Subcutaneous adipose tissue (tissue), 4 donors: ENCODE results near the gene ERP27. TPM values are rescaled to one million over a fixed set of nuclear protein-coding genes. Genes with fewer than 3 reads are reported as not detected.

Experiments used
- total RNA-seq, 4 donors: library from RNA; depleted of rRNA; stranded (reverse); fragments of >200 nt; gene quantifications; one replicate each; pipeline ENCODE4 v1.1.0, GENCODE V29; 2016
- TF ChIP-seq, protein P1 (sequence below): fragments of 450-650 bp; IDR thresholded peaks from one replicate; pipeline ENCODE4 v1.5.1; 2016; ENCODE audit warnings: low read depth, mild to moderate bottlenecking, control low read depth, antibody characterized with exemption, moderate library complexity

ERP27 gene
- total RNA-seq, 4 donors from 2014 or later: 0.85 to 0.94 TPM; not detected in 2

DNA sequence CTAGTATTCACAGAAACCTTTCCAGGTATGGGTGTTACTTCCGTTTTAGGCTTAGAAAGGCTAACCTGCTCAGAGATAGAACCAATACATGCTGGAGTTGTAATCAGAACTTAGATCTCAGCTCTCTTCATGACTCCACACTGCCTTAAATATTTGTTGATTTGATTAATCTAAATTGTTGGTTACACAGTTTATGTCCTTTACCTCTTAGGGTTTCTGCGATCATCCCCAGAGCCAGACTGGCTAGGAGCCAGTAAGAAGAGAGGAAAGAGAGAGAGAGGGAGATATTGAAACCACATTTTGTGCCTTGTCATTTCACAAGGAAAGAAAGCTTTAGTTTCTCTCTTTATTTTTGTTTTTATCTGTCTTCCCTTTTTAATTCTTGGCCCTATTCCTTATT lies 35.9 kb downstream of the ERP27 start:
- TF ChIP-seq, protein P1, sequence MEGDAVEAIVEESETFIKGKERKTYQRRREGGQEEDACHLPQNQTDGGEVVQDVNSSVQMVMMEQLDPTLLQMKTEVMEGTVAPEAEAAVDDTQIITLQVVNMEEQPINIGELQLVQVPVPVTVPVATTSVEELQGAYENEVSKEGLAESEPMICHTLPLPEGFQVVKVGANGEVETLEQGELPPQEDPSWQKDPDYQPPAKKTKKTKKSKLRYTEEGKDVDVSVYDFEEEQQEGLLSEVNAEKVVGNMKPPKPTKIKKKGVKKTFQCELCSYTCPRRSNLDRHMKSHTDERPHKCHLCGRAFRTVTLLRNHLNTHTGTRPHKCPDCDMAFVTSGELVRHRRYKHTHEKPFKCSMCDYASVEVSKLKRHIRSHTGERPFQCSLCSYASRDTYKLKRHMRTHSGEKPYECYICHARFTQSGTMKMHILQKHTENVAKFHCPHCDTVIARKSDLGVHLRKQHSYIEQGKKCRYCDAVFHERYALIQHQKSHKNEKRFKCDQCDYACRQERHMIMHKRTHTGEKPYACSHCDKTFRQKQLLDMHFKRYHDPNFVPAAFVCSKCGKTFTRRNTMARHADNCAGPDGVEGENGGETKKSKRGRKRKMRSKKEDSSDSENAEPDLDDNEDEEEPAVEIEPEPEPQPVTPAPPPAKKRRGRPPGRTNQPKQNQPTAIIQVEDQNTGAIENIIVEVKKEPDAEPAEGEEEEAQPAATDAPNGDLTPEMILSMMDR: no peak

DNA sequence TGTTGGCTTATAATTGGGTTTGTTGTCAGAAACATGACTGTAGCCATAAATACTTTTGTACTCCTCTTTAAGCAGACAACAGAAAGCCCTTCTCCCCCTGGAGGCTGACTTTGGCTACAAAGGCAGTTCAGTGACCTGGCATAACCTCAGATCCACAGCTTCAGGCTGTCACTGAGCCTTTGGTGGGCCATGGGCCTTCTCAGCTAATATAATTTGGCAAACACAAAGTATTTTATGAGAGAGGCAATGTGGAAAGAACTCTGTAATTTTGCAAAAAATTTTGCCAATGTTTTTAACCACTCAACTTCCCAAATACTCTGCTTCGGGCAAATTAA lies 37.1 kb downstream of the ERP27 start:
- TF ChIP-seq, protein P1: no peak

DNA sequence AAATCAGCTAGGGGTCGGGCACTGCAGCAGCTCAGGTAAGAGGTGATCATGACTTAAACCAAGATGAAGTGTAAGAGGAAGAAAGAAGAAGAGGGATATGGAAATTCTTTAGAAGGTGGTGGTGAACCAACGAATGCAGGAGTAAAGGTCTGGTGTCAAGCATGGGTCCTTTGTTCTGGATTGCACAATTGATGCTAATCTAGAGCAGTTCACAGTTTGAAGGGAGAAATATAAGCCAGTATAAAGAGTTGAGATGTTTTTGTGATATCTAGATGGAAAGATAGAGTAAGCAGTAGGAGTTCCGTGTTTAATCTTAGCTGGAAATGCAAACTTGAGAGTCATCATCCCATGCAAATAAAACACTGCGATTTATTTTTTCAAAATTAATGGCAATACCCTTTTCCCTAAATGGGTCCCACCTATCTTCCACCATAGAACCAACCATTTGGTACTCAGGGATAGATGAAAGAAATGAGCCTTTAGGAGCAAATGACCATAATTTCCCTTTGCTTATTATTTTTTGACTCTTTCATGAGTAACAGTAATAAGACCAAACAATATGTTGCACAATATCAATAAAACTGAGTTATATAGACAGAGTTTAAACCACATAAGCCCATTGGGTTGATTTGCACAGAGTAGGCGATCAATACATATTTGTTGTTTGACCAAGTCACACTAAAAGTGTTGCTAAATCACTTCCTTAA lies 37.7 kb downstream of the ERP27 start:
- TF ChIP-seq, protein P1: no peak

DNA sequence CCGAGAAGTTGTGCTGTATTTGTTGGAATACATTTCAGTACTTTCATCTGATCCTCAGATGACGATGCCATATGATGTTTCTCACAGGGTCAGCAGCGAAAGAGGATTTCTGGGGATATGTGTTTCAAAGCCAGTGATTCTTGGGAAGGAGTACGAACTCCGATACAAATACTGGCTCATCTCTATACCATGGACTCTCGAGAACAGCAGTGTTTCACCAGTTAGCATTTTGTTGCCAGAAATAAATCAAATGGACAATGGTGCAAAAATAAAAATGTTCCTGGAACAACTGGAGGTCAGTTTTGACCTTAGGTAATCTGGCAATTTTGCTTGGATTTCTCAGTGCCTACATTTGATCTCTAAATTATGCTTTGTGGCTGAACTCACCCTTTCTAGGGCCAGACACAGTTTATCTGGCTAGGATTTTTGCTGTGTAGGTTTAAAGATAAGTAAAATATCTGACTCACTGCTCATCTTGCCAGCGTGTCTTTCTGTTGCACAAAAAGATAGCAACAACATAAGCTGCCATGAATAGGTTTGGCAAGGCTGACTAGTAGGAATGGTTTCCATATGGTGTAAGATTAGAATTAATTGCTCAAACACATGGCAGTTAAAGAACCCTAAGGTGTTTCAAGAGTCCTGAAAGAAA lies 41.7 kb downstream of the ERP27 start:
- TF ChIP-seq, protein P1: no peak

DNA sequence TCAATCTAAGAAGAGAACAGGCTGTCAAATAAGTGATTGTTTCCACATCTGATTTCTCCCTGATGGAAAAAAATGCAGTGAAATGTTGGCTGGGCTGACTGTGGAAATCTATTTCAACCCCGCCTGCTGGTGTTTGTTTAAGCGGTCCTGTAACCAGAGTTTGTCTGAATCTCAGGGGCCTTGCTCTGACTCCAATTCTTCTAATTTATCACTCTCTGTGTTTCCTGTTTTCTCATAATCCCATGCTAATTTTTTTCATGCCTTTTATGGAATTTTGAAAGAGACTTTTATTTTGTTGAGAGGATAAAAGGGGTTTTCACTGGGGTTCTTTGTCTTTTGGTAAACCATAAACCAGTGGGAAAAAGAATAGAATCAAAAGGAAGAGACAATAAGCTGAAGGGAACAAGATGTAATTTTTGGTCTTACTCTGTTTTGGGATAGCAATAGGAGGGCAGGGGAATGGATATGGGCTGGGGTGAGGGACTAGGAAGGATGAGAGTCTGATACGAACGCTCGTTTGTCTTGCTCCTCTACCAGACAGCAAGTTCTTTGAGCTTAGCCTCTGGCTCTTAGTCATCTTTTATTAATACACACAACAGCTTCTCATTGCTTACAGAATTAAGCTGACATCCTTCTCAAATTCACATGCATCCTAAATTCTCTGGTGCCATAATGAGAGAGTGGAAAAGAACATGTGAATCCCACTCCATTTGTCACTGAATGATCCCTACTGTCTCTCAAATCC lies 44.7 kb downstream of the ERP27 start:
- TF ChIP-seq, protein P1: no peak

DNA sequence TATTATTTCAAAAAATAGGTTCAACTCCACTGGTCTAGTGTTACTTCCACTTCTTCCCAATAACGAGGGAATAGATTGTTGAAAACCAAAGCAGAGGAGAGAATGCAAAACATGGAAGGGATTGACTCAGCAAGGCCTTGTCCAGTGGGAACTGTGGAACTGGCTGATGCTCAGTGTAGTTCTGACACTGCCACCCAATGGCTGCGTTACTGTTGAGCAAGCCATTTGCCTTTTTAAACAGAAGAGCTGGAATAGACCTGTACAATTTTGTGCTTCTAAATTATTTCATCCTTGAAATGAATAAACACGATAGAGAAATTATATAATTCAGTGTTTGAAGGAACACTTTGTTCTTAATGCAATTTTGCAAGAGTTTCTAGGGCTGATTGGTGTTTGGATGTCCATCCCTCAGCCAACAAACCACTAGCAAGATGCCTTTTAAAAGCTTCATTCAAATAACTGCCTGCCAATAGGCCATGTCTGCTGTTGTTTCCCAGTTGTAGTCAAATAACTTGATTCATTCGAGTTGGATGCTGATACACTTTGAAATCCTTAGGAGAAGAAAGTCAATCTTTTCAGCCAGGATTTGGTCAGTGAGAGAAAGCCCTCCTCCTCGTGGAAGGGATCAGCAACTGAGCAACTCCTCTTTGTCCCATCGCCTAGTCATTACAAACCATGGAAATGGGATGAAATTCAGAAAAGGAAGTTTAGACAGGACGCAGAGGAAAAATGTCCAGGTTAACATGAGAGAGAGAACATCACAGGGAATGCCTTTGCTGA lies 45.4 kb downstream of the ERP27 start:
- TF ChIP-seq, protein P1: no peak
